ENCODE measurements around the gene SLC9A9.

GRCh38 chr3:143595456-143596077 lies 252.7 kb downstream of the SLC9A9 start:
- TF ChIP-seq POLR2A (IDR thresholded peaks at IDR 0.05) (no peak), CTCF (IDR thresholded peaks at IDR 0.05) (no peak)

Measured in thyroid gland (tissue), 4 donors.